HepG2 (cell line): ENCODE data around the gene GPR89B. TPM values are rescaled to one million over a fixed set of nuclear protein-coding genes. Genes with fewer than 3 reads are reported as not detected.
"Not testable (repeated sequence)": the region's sequence is repeated elsewhere in the genome, so short reads cannot be mapped to it uniquely, and the experiment has no call there.

Experiments used
- ATAC-seq: fragments of 200-7000 bp; cut with Tn5 transposase; 3 replicates; pipeline ENCODE4 v1.9.1; 2020; ENCODE audit warnings: mild to moderate bottlenecking, moderate library complexity
- Bru-seq: library from RNA; stranded (reverse); fragments of 400-500 nt; gene quantifications from one replicate; lab custom pipeline; 2021; lab: Mats Ljungman, UMichigan
- BruChase-seq, 2 experiments: library from RNA; stranded (reverse); fragments of 400-500 nt; gene quantifications; one replicate each; lab custom pipeline; 2021; lab: Mats Ljungman, UMichigan
- BruUV-seq: library from RNA; stranded (reverse); fragments of 400-500 nt; replicated peaks from 2 replicates; lab custom pipeline; 2021; lab: Mats Ljungman, UMichigan
- CTCF ChIA-PET: fragments of 300-600 bp; formaldehyde crosslinking; extraction: SDS; loops from one replicate; lab custom pipeline; 2021; ENCODE audit warnings: low total read pairs, inconsistent platforms, low intra/inter-chr PET ratio; lab: Yijun Ruan, JAX
- POLR2A ChIA-PET: fragments of 350-600 bp; sonication (Branson Sonifier 250); formaldehyde crosslinking; loops from one replicate; lab custom pipeline; 2020; ENCODE audit warnings: antibody characterized with exemption, inconsistent platforms; lab: Yijun Ruan, JAX
- DNase-seq: peaks from one replicate; pipeline ENCODE4 v3.0.0-alpha.2; 2015; ENCODE audit warnings: low spot score
- FAIRE-seq: peaks from 3 replicates; lab custom pipeline; 2011; peaks lifted over from hg19 to GRCh38; lab: Jason Lieb, UNC
- H2AFZ ChIP-seq: one replicate; pipeline ENCODE4 v1.6.1; 2011; ENCODE audit warnings: low read length, inconsistent platforms
- H3K27ac ChIP-seq: fragments of 300-600 bp; 3 replicates; pipeline ENCODE4 v1.8.0; 2011; ENCODE audit warnings: mixed run types, mild to moderate bottlenecking, mixed read lengths, low read length, inconsistent platforms; ENCODE audit not compliant: insufficient read depth; ENCODE audit errors: extremely low read length
- H3K27me3 ChIP-seq, 2 experiments: fragments of 200-600 bp in 1 of 2; 2 replicates in 1 of 2; 3 replicates in 1 of 2; pipeline versions ENCODE4 v1.6.0 to v1.8.0; 2011; ENCODE audit warnings: low read length in 2 of 2, mild to moderate bottlenecking in 2 of 2, moderate library complexity in 2 of 2, inconsistent platforms in 1 of 2; ENCODE audit not compliant: insufficient read depth in 2 of 2, control insufficient read depth in 1 of 2
- H3K36me3 ChIP-seq, 2 experiments: fragments of 200-600 bp in 1 of 2; replicated peaks in 1 of 2; 2 replicates in 1 of 2; 3 replicates in 1 of 2; pipeline versions ENCODE4 v1.5.1 to v1.8.0; 2011; ENCODE audit warnings: low read length in 2 of 2, inconsistent platforms in 1 of 2; ENCODE audit not compliant: insufficient read depth in 2 of 2, control insufficient read depth in 1 of 2
- H3K4me1 ChIP-seq: 2 replicates; pipeline ENCODE4 v1.5.1; 2012; ENCODE audit warnings: low read length, inconsistent platforms; ENCODE audit not compliant: insufficient read depth
- H3K4me2 ChIP-seq: 2 replicates; pipeline ENCODE4 v1.6.0; 2011; ENCODE audit warnings: low read depth, low read length, inconsistent platforms
- H3K4me3 ChIP-seq, 3 experiments: fragments of 200-600 bp in 1 of 3; sonication (generic), shearing (Covaris generic) in 1 of 3; replicated peaks in 1 of 3; 2 replicates each; pipeline ENCODE4 v1.5.1; 2011 to 2016; ENCODE audit warnings: low read length in 3 of 3, inconsistent platforms in 2 of 3, low read depth in 2 of 3, mild to moderate bottlenecking in 2 of 3, control low read depth in 1 of 3, mixed read lengths in 1 of 3; ENCODE audit not compliant: insufficient read depth in 1 of 3
- H3K79me2 ChIP-seq: one replicate; pipeline ENCODE4 v1.6.1; 2011; ENCODE audit warnings: low read length, inconsistent platforms; ENCODE audit not compliant: insufficient read depth
- H3K9ac ChIP-seq: 2 replicates; pipeline ENCODE4 v1.6.0; 2011; ENCODE audit warnings: mild to moderate bottlenecking, low read depth, low read length, inconsistent platforms; ENCODE audit not compliant: insufficient read depth
- H3K9me3 ChIP-seq: 2 replicates; pipeline ENCODE4 v1.5.1; 2012; ENCODE audit warnings: mild to moderate bottlenecking, low read length
- H4K20me1 ChIP-seq: 2 replicates; pipeline ENCODE4 v1.6.0; 2011; ENCODE audit warnings: inconsistent platforms, mild to moderate bottlenecking, low read length, moderate library complexity; ENCODE audit not compliant: insufficient read depth
- ARID5B ChIP-seq: IDR thresholded peaks from 2 replicates; pipeline ENCODE4 v1.4.0; 2020; ENCODE audit warnings: mild to moderate bottlenecking, missing genetic modification reagents
- FOXC1 ChIP-seq: sonication (generic); formaldehyde crosslinking; IDR thresholded peaks from 2 replicates; pipeline ENCODE4 v1.8.0; 2022; ENCODE audit warnings: mild to moderate bottlenecking, missing genetic modification reagents, borderline replicate concordance
- KDM2A ChIP-seq: sonication (generic); formaldehyde crosslinking; IDR thresholded peaks from 2 replicates; pipeline ENCODE4 v1.4.0; 2020; ENCODE audit warnings: low read depth, missing genetic modification reagents, borderline replicate concordance
- MXD3 ChIP-seq: IDR thresholded peaks from 2 replicates; pipeline ENCODE4 v1.6.1; 2016; ENCODE audit warnings: mild to moderate bottlenecking, missing biosample characterization, missing genetic modification reagents
- PATZ1 ChIP-seq: sonication (generic); formaldehyde crosslinking; IDR thresholded peaks from 2 replicates; pipeline ENCODE4 v1.4.0; 2020; ENCODE audit warnings: missing genetic modification reagents
- SAP130 ChIP-seq: IDR thresholded peaks from 2 replicates; pipeline ENCODE4 v1.6.1; 2016; ENCODE audit warnings: low read depth
- TAF1 ChIP-seq: sonication (generic); formaldehyde crosslinking; IDR thresholded peaks from 2 replicates; pipeline ENCODE4 v1.4.0; 2020; ENCODE audit warnings: missing genetic modification reagents
- ZNF629 ChIP-seq: sonication (generic); formaldehyde crosslinking; conservative IDR thresholded peaks from 2 replicates; pipeline ENCODE4 v1.5.0; 2020; ENCODE audit warnings: missing genetic modification reagents
- WGBS: methylation state at CpG from one replicate; pipeline ENCODE4 v1.1.6; 2017; ENCODE audit warnings: low lambda C conversion rate; 5-methylcytosine and 5-hydroxymethylcytosine counted together
- in situ Hi-C: cut with HindIII; loops from 2 replicates; pipeline ENCODE4 v1.10.0; 2017; ENCODE audit warnings: low pct_unique_long_range_greater_than_20kb; ENCODE audit not compliant: extremely low pct_ligation_motif_present
- intact Hi-C: fragments of 100-400 bp; cut with micrococcal nuclease; formaldehyde crosslinking; loops from one replicate; pipeline ENCODE4 v1.10.0; 2022; ENCODE audit not compliant: unreplicated experiment
- long read RNA-seq, 2 experiments: library from RNA in 1 of 2; library from polyadenylated mRNA in 1 of 2; stranded (forward) in 1 of 2; unstranded in 1 of 2; transcript quantifications; one replicate each; pipeline ENCODE4 v2.0.0, GENCODE V29; 2019 to 2022
- polyA minus RNA-seq, 3 experiments: library from RNA; depleted of rRNA, polyadenylated mRNA; stranded (reverse); fragments of >200 nt; gene quantifications; 2 replicates each; pipeline ENCODE4 v1.2.3, GENCODE V29; 2011; ENCODE audit warnings: low replicate concordance in 1 of 3
- polyA plus RNA-seq, 8 experiments: library from polyadenylated mRNA; depleted of rRNA in 3 of 8; stranded (reverse) in 7 of 8; unstranded in 1 of 8; fragments of >200 nt; fragmentation: Illumina TruSeq in 4 of 8; extraction: Trizol in 4 of 8; gene quantifications; 2 replicates each; pipeline versions ENCODE4 v1.2.1 to v1.2.3, GENCODE V29; 2011 to 2016; ENCODE audit warnings: low read depth in 4 of 8, missing spikeins in 1 of 8, mixed read lengths in 1 of 8; ENCODE audit not compliant: insufficient read depth in 1 of 8
- total RNA-seq, 5 experiments: library from RNA; depleted of rRNA; stranded (reverse); fragments of >200 nt; fragmentation: Illumina TruSeq; extraction: Trizol; gene quantifications; 2 replicates each; pipeline ENCODE4 v1.2.3, GENCODE V29; 2016; ENCODE audit warnings: low read depth in 1 of 5

Gene GPR89B
- total RNA-seq (2016; rRNA removed; fragmentation: Illumina TruSeq; extraction: Trizol) (4.1 and 12.2 TPM in 2 replicates), polyA plus RNA-seq (2011; rRNA removed) (16.2 and 20.1 TPM in 2 replicates), polyA minus RNA-seq (2011; rRNA and poly(A)+ RNA removed; ENCODE audit: low replicate concordance) (17.6 and 65.8 TPM in 2 replicates), Bru-seq, nascent RNA (percentile 68 among the genes with signal in this experiment), BruChase-seq, experiment 1, labeled RNA remaining after a 6-hour chase (percentile 56 among the genes with signal in this experiment), BruChase-seq, experiment 2, labeled RNA remaining after a 2-hour chase (percentile 62 among the genes with signal in this experiment)
- total RNA-seq (2016; cell fraction: cytosol; rRNA removed; fragmentation: Illumina TruSeq; extraction: Trizol; ENCODE audit: low read depth), result 8.4 and 9.5 TPM in 2 replicates
- total RNA-seq (2016; cell fraction: insoluble cytoplasmic fraction; rRNA removed; fragmentation: Illumina TruSeq; extraction: Trizol), result 6.2 and 15.3 TPM in 2 replicates
- total RNA-seq (2016; cell fraction: membrane; rRNA removed; fragmentation: Illumina TruSeq; extraction: Trizol), result 4.8 and 6.4 TPM in 2 replicates
- 30.6 and 37.7 TPM in 2 replicates for total RNA-seq (2016; cell fraction: nucleus; rRNA removed; fragmentation: Illumina TruSeq; extraction: Trizol)
- polyA plus RNA-seq (2011; cell fraction: cytosol; rRNA removed), result 6.0 and 12.7 TPM in 2 replicates
- polyA plus RNA-seq (2011; cell fraction: nucleus; rRNA removed), result 21.5 and 24.0 TPM in 2 replicates
- polyA plus RNA-seq (2012), result 6.4 and 8.3 TPM in 2 replicates
- 1.5 and 1.9 TPM in 2 replicates for polyA plus RNA-seq (2016; cell fraction: cytosol; fragmentation: Illumina TruSeq; extraction: Trizol; ENCODE audit: low read depth)
- 5.4 and 5.9 TPM in 2 replicates for polyA plus RNA-seq (2016; cell fraction: insoluble cytoplasmic fraction; fragmentation: Illumina TruSeq; extraction: Trizol; ENCODE audit: low read depth)
- polyA plus RNA-seq (2016; cell fraction: membrane; fragmentation: Illumina TruSeq; extraction: Trizol; ENCODE audit: low read depth), result 3.0 and 3.1 TPM in 2 replicates
- 29.2 and 35.8 TPM in 2 replicates for polyA plus RNA-seq (2016; cell fraction: nucleus; fragmentation: Illumina TruSeq; extraction: Trizol; ENCODE audit: insufficient read depth, low read depth)
- polyA minus RNA-seq (2011; cell fraction: cytosol; rRNA and poly(A)+ RNA removed), result 6.2 and 6.5 TPM in 2 replicates
- 74.0 and 75.6 TPM in 2 replicates for polyA minus RNA-seq (2011; cell fraction: nucleus; rRNA and poly(A)+ RNA removed)
- long read RNA-seq, experiment 1, partial matches to known transcripts, result 0 of 5 reads
- long read RNA-seq, experiment 1, other reads (novel, unspliced or antisense), result 2 of 5 reads
- long read RNA-seq, experiment 2, partial matches to known transcripts, result 2 of 7 reads
- long read RNA-seq, experiment 2, other reads (novel, unspliced or antisense), result 2 of 7 reads

DNA sequence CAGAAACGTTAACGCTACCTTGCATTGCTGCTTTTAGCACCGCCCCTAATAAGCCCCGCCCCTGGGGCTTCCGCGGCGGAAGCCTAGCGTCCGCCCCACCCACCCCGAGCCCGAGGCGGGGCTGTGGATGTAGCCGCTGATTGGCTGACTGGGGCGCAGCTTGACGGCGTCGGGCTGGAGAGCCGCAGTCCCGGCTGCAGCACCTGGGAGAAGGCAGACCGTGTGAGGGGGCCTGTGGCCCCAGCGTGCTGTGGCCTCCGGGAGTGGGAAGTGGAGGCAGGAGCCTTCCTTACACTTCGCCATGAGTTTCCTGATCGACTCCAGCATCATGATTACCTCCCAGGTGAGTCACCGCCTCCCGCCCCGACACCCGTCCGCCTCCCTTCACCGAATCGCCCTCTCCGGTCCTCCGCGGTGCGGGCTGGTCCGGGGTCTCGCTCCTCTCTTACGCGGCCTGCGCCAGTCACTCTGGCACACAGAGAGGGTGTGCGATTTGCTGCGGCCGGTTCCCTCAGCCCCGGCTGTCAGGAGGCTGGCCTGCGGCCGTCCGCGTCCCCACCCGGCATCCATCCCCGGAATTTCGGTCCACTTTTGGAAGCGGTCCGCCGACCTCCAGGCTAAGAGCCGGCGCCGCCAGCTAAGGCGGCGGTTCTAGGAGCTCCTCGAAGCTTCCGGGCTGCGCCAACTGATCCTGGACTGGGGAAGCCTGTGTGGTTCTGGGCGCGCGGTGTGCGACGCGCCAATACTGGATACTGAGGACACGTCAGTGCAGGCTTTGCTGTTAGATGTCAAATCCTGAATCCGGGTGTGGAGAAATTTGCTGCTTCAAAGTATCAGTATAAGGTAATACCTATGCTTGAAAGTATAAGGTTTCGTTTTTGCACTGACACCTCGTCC lies at the start of gene GPR89B:
TSS of gene GPR89B (plus strand) at position 185 of the 897 bp plus-strand sequence. CDS start at position 302, 117 bp downstream.
- in situ Hi-C loops, H3K79me2 ChIP-seq, H2AFZ ChIP-seq, POLR2A ChIA-PET, H3K4me1 ChIP-seq, CTCF ChIA-PET, intact Hi-C loops, H3K36me3 ChIP-seq, BruUV-seq, H3K9me3 ChIP-seq, H4K20me1 ChIP-seq, H3K27me3 ChIP-seq: not testable (repeated sequence)
- FAIRE-seq (peak; percentile 68), DNase-seq (peak; percentile 79), ATAC-seq (peak; percentile 99)
- Histone ChIP-seq H3K4me3 (peak within 1 kb of the TSS; percentile 64 to 81 (median 70)), H3K4me2 (peak within 1 kb of the TSS; percentile 65), H3K27ac (peak within 1 kb of the TSS; percentile 70), H3K9ac (peak within 1 kb of the TSS; percentile 77)
- 0% methylated on average over 12 of the region's 72 CpGs for WGBS
- TF ChIP-seq ZNF629 (CRISPR knock-in tag) (0 out of 2 replicates have a peak, but pooled peaks have one; percentile 27), ARID5B (peak; percentile 34; the same call in 1 of the 2 replicates), FOXC1 (CRISPR knock-in tag) (peak; percentile 33; the same call in 1 of the 2 replicates), SAP130 (CRISPR knock-in tag) (peak; percentile 69), TAF1 (CRISPR knock-in tag) (peak; percentile 95), PATZ1 (CRISPR knock-in tag) (0 out of 2 replicates have a peak, but pooled peaks have one; percentile 29), MXD3 (CRISPR knock-in tag) (0 out of 2 replicates have a peak, but pooled peaks have one; percentile 29), KDM2A (CRISPR knock-in tag) (peak; percentile 57; the same call in 1 of the 2 replicates)
